Smooth muscle cell (in vitro differentiated cells): ENCODE results near the gene SNX27. TPM values are rescaled to one million over a fixed set of nuclear protein-coding genes. Genes with fewer than 3 reads are reported as not detected.
"Not testable (repeated sequence)": the region's sequence is repeated elsewhere in the genome, so short reads cannot be mapped to it uniquely, and the experiment has no call there.

Experiments used
- DNase-seq: peaks from one replicate; lab custom pipeline; 2025; ENCODE audit not compliant: unreplicated experiment; lab: John Stamatoyannopoulos, UW
- H2AFZ ChIP-seq: fragments of 200-600 bp; sonication (generic); 2 replicates; pipeline ENCODE4 v1.6.0; 2016; ENCODE audit warnings: antibody characterized with exemption, low read depth, mild to moderate bottlenecking
- H3F3A ChIP-seq: fragments of 200-600 bp; sonication (generic); 2 replicates; pipeline ENCODE4 v1.6.0; 2017; ENCODE audit warnings: antibody characterized with exemption, low read depth
- H3K27ac ChIP-seq: fragments of 200-600 bp; sonication (generic); 2 replicates; pipeline ENCODE4 v1.5.1; 2016; ENCODE audit warnings: low read depth, mild to moderate bottlenecking
- H3K27me3 ChIP-seq: fragments of 200-600 bp; sonication (generic); 2 replicates; pipeline ENCODE4 v1.6.1; 2016; ENCODE audit warnings: low read depth, mild to moderate bottlenecking
- H3K36me3 ChIP-seq: fragments of 200-600 bp; sonication (generic); 2 replicates; pipeline ENCODE4 v1.5.1; 2016; ENCODE audit warnings: low read depth
- H3K4me1 ChIP-seq: fragments of 200-600 bp; sonication (generic); 2 replicates; pipeline ENCODE4 v1.5.1; 2016; ENCODE audit warnings: low read depth
- H3K4me2 ChIP-seq: fragments of 200-600 bp; sonication (generic); 2 replicates; pipeline ENCODE4 v1.6.0; 2016; ENCODE audit warnings: mild to moderate bottlenecking
- H3K4me3 ChIP-seq: fragments of 200-600 bp; sonication (generic); 2 replicates; pipeline ENCODE4 v1.5.1; 2016; ENCODE audit warnings: mild to moderate bottlenecking
- H3K79me2 ChIP-seq: fragments of 200-600 bp; sonication (generic); 2 replicates; pipeline ENCODE4 v1.6.0; 2016; ENCODE audit warnings: low read depth, mild to moderate bottlenecking
- H3K9ac ChIP-seq: fragments of 200-600 bp; sonication (generic); 2 replicates; pipeline ENCODE4 v1.6.0; 2016; ENCODE audit warnings: low read depth
- H3K9me3 ChIP-seq: fragments of 200-600 bp; sonication (generic); replicated peaks from 2 replicates; pipeline ENCODE4 v1.5.1; 2016; ENCODE audit warnings: low read depth
- H4K20me1 ChIP-seq: fragments of 200-600 bp; sonication (generic); 2 replicates; pipeline ENCODE4 v1.6.0; 2016; ENCODE audit warnings: low read depth
- WGBS: methylation state at CpG from one replicate; pipeline ENCODE4 v1.1.7; 2016; ENCODE audit warnings: low lambda C conversion rate; 5-methylcytosine and 5-hydroxymethylcytosine counted together
- polyA plus RNA-seq: library from polyadenylated mRNA; unstranded; fragments of >200 nt; fragmentation: Nextera tagmentation; extraction: Ambion mirVana; gene quantifications from 2 replicates; pipeline ENCODE4 v1.2.1, GENCODE V29; 2016
- total RNA-seq: library from RNA; depleted of rRNA; stranded (reverse); fragments of >200 nt; gene quantifications from 2 replicates; pipeline ENCODE4 v1.2.3, GENCODE V29; 2014
- TF ChIP-seq, protein P1 (sequence below): fragments of 200-600 bp; sonication (generic); IDR thresholded peaks from 2 replicates; pipeline ENCODE4 v1.5.1; 2017; ENCODE audit warnings: borderline replicate concordance, mild to moderate bottlenecking, antibody characterized with exemption; ENCODE audit not compliant: insufficient read depth, poor library complexity, severe bottlenecking

SNX27 gene
- total and polyA plus RNA-seq, 2 experiments from 2014 or later: 11.9 to 20.9 TPM

- H3K4me3 ChIP-seq: no peak overlapping the region
- H3K79me2 ChIP-seq: no peaks in the 10 kb centered on the region
- H3K9ac ChIP-seq: no peak overlapping the region
- H3K4me1 ChIP-seq: peaks cover 5% of the 10 kb centered on the region
- WGBS: 21% methylated on average over 3 of the region's 3 CpGs
- no peak overlapping the region for H2AFZ ChIP-seq
- H3K4me2 ChIP-seq: peak overlapping the region; percentile 67
- no peaks in the 10 kb centered on the region for H3K9me3 ChIP-seq
- DNase-seq: no peak
- H3K27me3 ChIP-seq: no peaks in the 10 kb centered on the region
- no peaks in the 10 kb centered on the region for H4K20me1 ChIP-seq
- no peaks in the 10 kb centered on the region for H3F3A ChIP-seq
- H3K36me3 ChIP-seq: peaks cover 4% of the 10 kb centered on the region
- H3K27ac ChIP-seq: peak overlapping the region; percentile 79
- TF ChIP-seq, protein P1, sequence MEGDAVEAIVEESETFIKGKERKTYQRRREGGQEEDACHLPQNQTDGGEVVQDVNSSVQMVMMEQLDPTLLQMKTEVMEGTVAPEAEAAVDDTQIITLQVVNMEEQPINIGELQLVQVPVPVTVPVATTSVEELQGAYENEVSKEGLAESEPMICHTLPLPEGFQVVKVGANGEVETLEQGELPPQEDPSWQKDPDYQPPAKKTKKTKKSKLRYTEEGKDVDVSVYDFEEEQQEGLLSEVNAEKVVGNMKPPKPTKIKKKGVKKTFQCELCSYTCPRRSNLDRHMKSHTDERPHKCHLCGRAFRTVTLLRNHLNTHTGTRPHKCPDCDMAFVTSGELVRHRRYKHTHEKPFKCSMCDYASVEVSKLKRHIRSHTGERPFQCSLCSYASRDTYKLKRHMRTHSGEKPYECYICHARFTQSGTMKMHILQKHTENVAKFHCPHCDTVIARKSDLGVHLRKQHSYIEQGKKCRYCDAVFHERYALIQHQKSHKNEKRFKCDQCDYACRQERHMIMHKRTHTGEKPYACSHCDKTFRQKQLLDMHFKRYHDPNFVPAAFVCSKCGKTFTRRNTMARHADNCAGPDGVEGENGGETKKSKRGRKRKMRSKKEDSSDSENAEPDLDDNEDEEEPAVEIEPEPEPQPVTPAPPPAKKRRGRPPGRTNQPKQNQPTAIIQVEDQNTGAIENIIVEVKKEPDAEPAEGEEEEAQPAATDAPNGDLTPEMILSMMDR: no peak
These were observed 69.0 kb downstream of the SNX27 start for GRCh38 chr1:151680826-151681225.

DNA sequence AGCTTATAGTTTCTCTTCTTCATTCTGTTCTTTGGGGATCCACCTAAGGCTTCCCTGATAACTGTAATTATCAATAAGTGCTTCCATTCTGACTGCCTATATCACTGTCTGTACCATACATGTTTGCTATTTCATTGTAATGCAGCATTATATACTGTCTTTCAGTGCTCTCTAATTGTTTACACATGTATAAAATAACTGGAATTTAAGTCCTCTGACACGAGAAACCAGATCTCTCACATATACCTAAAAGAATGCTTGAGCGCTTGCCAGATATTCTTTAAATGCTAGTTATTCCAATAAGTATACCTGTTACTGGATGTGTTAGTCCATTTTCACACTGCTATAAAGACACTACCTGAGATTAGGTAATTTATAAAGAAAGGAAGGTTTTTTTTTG lies 70.1 kb downstream of the SNX27 start:
- Histone ChIP-seq H3K4me3 (no peak overlapping the region), H3K27ac (no peak overlapping the region), H3K4me2 (no peak overlapping the region), H3F3A (no peaks in the 10 kb centered on the region), H3K27me3 (no peaks in the 10 kb centered on the region), H3K9me3 (no peaks in the 10 kb centered on the region), H3K4me1 (peaks cover 5% of the 10 kb centered on the region), H4K20me1 (no peaks in the 10 kb centered on the region), H3K79me2 (no peaks in the 10 kb centered on the region), H2AFZ (no peak overlapping the region), H3K36me3 (peaks cover 4% of the 10 kb centered on the region), H3K9ac (no peak overlapping the region)
- TF ChIP-seq, protein P1: no peak
- WGBS: 91% methylated on average over 2 of the region's 2 CpGs
- DNase-seq: no peak

GRCh38 chr1:151682901-151683300 lies 71.1 kb downstream of the SNX27 start:
- not testable (repeated sequence) for H3K4me1 ChIP-seq, H3K9me3 ChIP-seq, H2AFZ ChIP-seq, H3K4me2 ChIP-seq, H4K20me1 ChIP-seq, H3F3A ChIP-seq, H3K27ac ChIP-seq, H3K9ac ChIP-seq, H3K4me3 ChIP-seq, H3K36me3 ChIP-seq, H3K79me2 ChIP-seq, DNase-seq, H3K27me3 ChIP-seq
- WGBS: 94% methylated on average over 7 of the region's 7 CpGs

DNA sequence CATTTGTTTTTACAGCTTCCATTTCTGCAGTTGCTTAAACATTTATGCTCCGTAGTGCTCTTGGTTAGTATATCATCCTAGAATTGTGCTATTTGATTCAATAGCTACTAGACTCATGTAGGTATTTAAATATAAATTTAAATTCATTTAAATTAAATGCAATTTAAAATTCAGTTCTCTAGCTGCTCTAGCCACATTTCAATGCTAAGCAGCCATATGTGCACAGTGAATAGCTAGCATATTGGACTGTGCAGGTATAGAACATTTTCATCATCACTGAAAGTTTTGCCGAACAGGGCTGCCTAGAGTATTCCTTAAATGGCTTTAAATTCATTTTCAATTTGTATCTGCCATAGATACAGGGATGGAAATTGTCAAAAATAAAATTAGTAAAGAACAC lies 72.3 kb downstream of the SNX27 start:
- H3K79me2 ChIP-seq: no peaks in the 10 kb centered on the region
- H3K9me3 ChIP-seq: no peaks in the 10 kb centered on the region
- no peak for DNase-seq
- peaks cover 4% of the 10 kb centered on the region for H3K36me3 ChIP-seq
- peaks cover 5% of the 10 kb centered on the region for H3K4me1 ChIP-seq
- H3K9ac ChIP-seq: no peak overlapping the region
- no peak overlapping the region for H3K4me3 ChIP-seq
- no peak overlapping the region for H3K4me2 ChIP-seq
- no peak overlapping the region for H3K27ac ChIP-seq
- no peaks in the 10 kb centered on the region for H3F3A ChIP-seq
- 99% methylated on average over 2 of the region's 2 CpGs for WGBS
- TF ChIP-seq, protein P1: no peak
- H4K20me1 ChIP-seq: no peaks in the 10 kb centered on the region
- H3K27me3 ChIP-seq: no peaks in the 10 kb centered on the region
- no peak overlapping the region for H2AFZ ChIP-seq
